ENCODE data around the gene TLN1.

TLN1 gene

GRCh38 chr9:35695943-35696401 lies 36.0 kb downstream of the TLN1 start:
- TF ChIP-seq, protein P1, sequence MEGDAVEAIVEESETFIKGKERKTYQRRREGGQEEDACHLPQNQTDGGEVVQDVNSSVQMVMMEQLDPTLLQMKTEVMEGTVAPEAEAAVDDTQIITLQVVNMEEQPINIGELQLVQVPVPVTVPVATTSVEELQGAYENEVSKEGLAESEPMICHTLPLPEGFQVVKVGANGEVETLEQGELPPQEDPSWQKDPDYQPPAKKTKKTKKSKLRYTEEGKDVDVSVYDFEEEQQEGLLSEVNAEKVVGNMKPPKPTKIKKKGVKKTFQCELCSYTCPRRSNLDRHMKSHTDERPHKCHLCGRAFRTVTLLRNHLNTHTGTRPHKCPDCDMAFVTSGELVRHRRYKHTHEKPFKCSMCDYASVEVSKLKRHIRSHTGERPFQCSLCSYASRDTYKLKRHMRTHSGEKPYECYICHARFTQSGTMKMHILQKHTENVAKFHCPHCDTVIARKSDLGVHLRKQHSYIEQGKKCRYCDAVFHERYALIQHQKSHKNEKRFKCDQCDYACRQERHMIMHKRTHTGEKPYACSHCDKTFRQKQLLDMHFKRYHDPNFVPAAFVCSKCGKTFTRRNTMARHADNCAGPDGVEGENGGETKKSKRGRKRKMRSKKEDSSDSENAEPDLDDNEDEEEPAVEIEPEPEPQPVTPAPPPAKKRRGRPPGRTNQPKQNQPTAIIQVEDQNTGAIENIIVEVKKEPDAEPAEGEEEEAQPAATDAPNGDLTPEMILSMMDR (IDR thresholded peaks at IDR 0.05; ENCODE audit: borderline replicate concordance, insufficient read depth, low read depth, low read length) = no peak
- no peak overlapping the region for H3K4me3 ChIP-seq (ENCODE audit: low read depth, low read length)

DNA sequence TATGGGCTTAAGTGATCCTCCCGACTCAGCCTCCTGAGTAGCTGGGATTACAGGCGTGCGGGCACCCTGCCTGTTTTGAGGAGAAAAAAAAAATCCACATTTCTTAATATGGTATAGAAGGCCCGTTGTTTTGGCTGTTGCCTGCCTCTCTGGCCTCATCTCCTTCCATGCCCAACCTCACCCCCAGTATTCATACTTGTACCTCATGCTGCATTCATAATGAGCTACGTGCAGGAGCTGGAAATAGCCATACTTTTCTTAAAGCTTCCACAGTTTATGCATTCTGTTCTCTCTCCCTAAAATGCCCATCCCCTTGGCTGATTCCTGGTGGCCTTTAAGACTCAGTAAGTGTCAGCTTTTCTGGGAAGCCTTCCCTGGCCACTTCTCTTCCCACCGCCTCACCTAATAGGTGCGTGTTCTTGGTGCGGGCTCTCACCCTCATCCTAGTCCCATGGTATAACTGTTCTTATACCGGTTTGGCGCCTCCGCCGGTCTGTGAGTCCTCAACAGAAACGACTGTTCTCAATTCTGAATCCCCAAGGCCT lies 40.2 kb downstream of the TLN1 start:
- TF ChIP-seq, protein P1 (IDR thresholded peaks at IDR 0.05; ENCODE audit: borderline replicate concordance, insufficient read depth, low read depth, low read length) = no peak
- no peak overlapping the region for H3K4me3 ChIP-seq (ENCODE audit: low read depth, low read length)

DNA sequence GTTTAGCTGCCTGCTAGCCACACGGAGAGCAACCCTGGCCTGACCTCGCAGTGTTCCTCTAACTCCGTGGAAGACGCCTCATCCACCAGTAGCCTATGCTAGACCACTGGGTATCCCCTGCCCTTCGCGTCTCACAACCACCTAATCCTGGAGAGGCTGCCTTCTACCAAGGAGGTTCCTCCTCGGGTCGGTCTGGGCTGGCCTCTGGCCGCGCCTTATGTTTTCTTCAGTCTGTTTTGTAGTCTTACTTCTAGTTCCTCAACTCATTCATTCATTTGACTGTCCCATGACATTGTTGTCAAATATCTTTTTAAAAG lies 40.7 kb downstream of the TLN1 start:
- peak overlapping the region; percentile 66 for H3K4me3 ChIP-seq (ENCODE audit: low read depth, low read length)
- TF ChIP-seq, protein P1 (IDR thresholded peaks at IDR 0.05; ENCODE audit: borderline replicate concordance, insufficient read depth, low read depth, low read length) = no peak

- TF ChIP-seq, protein P1 (IDR thresholded peaks at IDR 0.05; ENCODE audit: borderline replicate concordance, insufficient read depth, low read depth, low read length) = no peak
- H3K4me3 ChIP-seq (ENCODE audit: low read depth, low read length) = peak overlapping the region; percentile 66
Observed at GRCh38 chr9:35690614-35691333, 41.2 kb downstream of the TLN1 start.

DNA sequence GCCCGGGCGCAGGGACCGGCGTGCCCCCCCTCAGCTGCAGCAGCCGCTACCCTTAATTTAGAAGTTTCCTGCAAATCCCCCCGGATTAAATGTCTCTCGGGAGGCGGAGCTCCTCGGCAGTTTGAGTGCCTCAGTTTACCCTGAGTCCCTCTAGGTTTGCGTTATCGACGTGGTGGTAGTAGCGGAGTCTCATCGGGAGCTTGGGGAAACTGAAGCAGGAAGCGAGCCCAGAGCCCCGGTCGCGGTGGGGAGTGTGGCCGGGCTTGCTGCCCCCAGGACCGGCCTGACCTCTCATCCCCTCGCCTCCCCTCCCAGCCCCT lies 41.7 kb downstream of the TLN1 start:
- TF ChIP-seq, protein P1 (IDR thresholded peaks at IDR 0.05; ENCODE audit: borderline replicate concordance, insufficient read depth, low read depth, low read length) = no peak
- H3K4me3 ChIP-seq (ENCODE audit: low read depth, low read length) = peak overlapping the region; percentile 66

DNA sequence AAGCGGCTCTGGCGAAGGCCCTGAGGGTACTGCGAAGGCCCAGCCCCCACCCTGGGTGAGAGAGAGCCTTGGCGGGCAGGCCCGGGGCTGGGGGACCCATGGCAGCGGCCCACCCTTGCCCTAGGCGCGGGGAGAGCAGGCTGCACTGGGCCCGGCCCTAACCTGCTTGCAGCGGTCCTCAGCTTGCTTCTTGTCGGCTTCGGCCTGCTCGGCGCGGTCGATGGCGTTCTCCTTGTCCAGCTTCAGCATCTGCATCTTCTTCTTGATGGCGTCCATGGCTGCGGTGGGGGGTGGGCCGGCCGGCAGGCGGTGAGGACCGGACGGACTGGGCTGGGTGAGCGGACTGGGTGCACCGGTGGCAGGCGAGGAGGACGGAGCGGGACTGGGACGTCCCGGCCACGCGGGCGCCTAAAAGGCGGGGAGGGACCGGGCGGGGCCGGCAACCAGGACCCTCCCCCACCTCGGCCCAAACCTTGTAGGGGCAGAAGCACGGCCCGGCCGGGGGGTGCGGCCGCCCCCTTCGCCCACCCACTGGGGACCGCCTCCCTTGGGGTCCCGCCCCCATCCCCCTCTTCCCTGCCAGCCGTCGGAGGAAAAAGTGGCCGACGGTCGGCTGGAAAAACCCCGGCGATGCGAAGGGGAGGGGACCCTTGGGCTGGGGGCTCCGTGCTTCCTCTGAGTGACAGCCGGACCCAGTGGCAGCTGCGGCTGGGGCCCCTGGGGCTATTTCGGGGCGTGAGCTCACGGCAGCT lies 42.3 kb downstream of the TLN1 start, which contains the start of gene TPM2:
TSS of gene TPM2 (minus strand) at position 384 of the 752 bp plus-strand sequence. CDS start at position 276, 108 bp downstream.
- peak within 1 kb of the TSS; percentile 66 for H3K4me3 ChIP-seq (ENCODE audit: low read depth, low read length)
- TF ChIP-seq, protein P1 (IDR thresholded peaks at IDR 0.05; ENCODE audit: borderline replicate concordance, insufficient read depth, low read depth, low read length) = no peak

All from GM12875 (cell line).